Suprapubic skin (tissue), 4 donors: Measurements from ENCODE around the gene ADI1. TPM values are rescaled to one million over a fixed set of nuclear protein-coding genes. Genes with fewer than 3 reads are reported as not detected.
A peak's percentile ranks its signal among the peaks of the same experiment; 100 is the strongest.

ENCODE experiments used
- DNase-seq, 2 donors: peaks; one replicate each; pipeline ENCODE4 v3.0.0-alpha.2; 2019; ENCODE audit warnings: low spot score in 2 of 2
- H3K27ac ChIP-seq: fragments of 200-600 bp; sonication (generic); one replicate; pipeline ENCODE4 v1.5.1; 2019
- H3K27me3 ChIP-seq: fragments of 200-600 bp; sonication (generic); one replicate; pipeline ENCODE4 v1.5.1; 2019
- H3K36me3 ChIP-seq: fragments of 200-600 bp; sonication (generic); one replicate; pipeline ENCODE4 v1.5.1; 2019
- H3K4me1 ChIP-seq: fragments of 200-600 bp; sonication (generic); one replicate; pipeline ENCODE4 v1.5.1; 2019
- H3K4me3 ChIP-seq: fragments of 200-600 bp; sonication (generic); one replicate; pipeline ENCODE4 v1.5.1; 2019; ENCODE audit warnings: mild to moderate bottlenecking
- H3K9me3 ChIP-seq: fragments of 200-600 bp; sonication (generic); one replicate; pipeline ENCODE4 v1.5.1; 2019
- EP300 ChIP-seq: sonication (generic); formaldehyde crosslinking; IDR thresholded peaks from one replicate; pipeline ENCODE4 v1.6.1; 2017; ENCODE audit warnings: antibody characterized with exemption
- POLR2A ChIP-seq, 2 donors: fragments of 450-650 bp; IDR thresholded peaks; one replicate each; pipeline ENCODE4 v1.6.1; 2017; ENCODE audit warnings: antibody characterized with exemption in 2 of 2, mild to moderate bottlenecking in 2 of 2, moderate library complexity in 2 of 2
- POLR2AphosphoS5 ChIP-seq, 3 donors: sonication (generic); formaldehyde crosslinking; IDR thresholded peaks; one replicate each; pipeline ENCODE4 v1.6.1; 2017; ENCODE audit warnings: antibody characterized with exemption in 3 of 3
- WGBS: methylation state at CpG from one replicate; pipeline ENCODE4 v1.1.5; 2018; 5-methylcytosine and 5-hydroxymethylcytosine counted together
- total RNA-seq, 4 donors: library from RNA; depleted of rRNA; stranded (reverse); fragments of >200 nt; gene quantifications; one replicate each; pipeline ENCODE4 v1.1.0, GENCODE V29; 2016
- TF ChIP-seq, protein P1 (sequence below), 2 donors: fragments of 200-600 bp in 1 of 2; fragments of 450-650 bp in 1 of 2; sonication (generic) in 1 of 2; IDR thresholded peaks; one replicate each; pipeline ENCODE4 v1.5.1; 2016 to 2019; ENCODE audit warnings: antibody characterized with exemption in 2 of 2, mild to moderate bottlenecking in 1 of 2, moderate library complexity in 1 of 2

ADI1 gene
- total RNA-seq, 4 donors from 2014 or later = 39.2 to 54.4 (median 45.4) TPM

DNA sequence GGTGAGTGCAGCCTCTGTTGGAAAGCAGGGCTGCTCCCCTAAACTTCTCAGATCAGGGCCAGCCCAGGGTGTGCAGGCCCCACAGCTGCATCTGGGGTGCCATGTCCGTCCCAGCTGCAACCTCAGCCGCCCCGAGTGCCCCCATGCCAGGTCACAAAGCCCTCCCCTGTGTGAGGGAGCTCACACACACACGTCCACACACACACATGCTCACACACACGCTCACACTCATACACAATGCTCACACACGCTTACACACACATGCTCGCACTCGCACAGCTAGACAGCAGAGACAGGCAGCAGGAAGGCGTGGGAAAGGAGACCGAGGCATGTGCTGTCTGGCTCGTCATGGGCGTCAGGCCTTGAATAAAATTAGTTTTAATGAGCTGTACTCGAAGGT, 55.4 kb downstream of the ADI1 start:
- Histone ChIP-seq H3K36me3 (peaks cover 70% of the 10 kb centered on the region), H3K9me3 (no peaks in the 10 kb centered on the region), H3K27ac (no peak overlapping the region), H3K4me3 (no peak overlapping the region), H3K27me3 (no peaks in the 10 kb centered on the region), H3K4me1 (peaks cover 11% of the 10 kb centered on the region)
- TF ChIP-seq, protein P1, sequence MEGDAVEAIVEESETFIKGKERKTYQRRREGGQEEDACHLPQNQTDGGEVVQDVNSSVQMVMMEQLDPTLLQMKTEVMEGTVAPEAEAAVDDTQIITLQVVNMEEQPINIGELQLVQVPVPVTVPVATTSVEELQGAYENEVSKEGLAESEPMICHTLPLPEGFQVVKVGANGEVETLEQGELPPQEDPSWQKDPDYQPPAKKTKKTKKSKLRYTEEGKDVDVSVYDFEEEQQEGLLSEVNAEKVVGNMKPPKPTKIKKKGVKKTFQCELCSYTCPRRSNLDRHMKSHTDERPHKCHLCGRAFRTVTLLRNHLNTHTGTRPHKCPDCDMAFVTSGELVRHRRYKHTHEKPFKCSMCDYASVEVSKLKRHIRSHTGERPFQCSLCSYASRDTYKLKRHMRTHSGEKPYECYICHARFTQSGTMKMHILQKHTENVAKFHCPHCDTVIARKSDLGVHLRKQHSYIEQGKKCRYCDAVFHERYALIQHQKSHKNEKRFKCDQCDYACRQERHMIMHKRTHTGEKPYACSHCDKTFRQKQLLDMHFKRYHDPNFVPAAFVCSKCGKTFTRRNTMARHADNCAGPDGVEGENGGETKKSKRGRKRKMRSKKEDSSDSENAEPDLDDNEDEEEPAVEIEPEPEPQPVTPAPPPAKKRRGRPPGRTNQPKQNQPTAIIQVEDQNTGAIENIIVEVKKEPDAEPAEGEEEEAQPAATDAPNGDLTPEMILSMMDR (IDR thresholded peaks at IDR 0.05) = no peak
- no peak for TF ChIP-seq POLR2AphosphoS5 (IDR thresholded peaks at IDR 0.05)
- TF ChIP-seq EP300 = no peak
- TF ChIP-seq POLR2A (IDR thresholded peaks at IDR 0.05) = no peak
- peak in 1 of 2 donors; percentile 32 for DNase-seq
- WGBS = 90% methylated on average over 10 of the region's 13 CpGs

DNA sequence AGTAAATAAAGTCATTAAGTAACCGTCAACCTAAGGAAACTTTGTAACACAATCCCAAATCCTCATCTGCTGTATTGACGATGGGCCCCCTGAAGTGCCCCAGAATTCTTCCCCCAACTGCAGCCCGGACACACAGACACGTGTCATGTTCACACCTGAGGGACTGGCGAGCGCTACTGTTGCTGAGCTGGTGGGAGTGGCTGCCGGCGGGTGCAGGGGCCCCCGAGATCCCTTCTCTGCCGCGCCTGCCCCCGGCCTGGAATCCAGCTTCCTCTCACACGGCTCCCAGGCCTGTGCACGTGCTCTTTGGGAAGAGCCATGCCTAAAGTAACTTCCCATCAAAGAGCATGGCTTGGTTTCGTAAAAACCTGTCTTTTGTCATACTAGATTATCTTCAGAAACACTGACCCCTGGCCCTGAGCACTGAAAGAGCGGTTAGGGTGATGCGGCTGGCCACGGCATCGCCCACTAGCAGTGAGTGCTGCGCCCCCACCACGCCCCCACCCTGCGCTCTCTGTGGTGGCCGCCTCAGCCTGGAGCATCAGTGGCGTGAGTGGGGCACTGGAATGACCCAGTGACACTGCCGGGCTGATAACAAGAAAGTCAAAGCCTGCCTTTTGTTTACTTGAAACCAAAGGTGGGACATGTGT, 56.0 kb downstream of the ADI1 start:
- DNase-seq = peak in 1 of 2 donors; percentile 60
- 83% methylated on average over 22 of the region's 25 CpGs for WGBS
- Histone ChIP-seq H3K9me3 (no peaks in the 10 kb centered on the region), H3K36me3 (peaks cover 67% of the 10 kb centered on the region), H3K4me3 (no peak overlapping the region), H3K4me1 (peaks cover 11% of the 10 kb centered on the region), H3K27ac (no peak overlapping the region), H3K27me3 (no peaks in the 10 kb centered on the region)
- TF ChIP-seq EP300 (no peak), POLR2A (IDR thresholded peaks at IDR 0.05) (no peak), POLR2AphosphoS5 (IDR thresholded peaks at IDR 0.05) (no peak)
- TF ChIP-seq, protein P1 (IDR thresholded peaks at IDR 0.05) = no peak

DNA sequence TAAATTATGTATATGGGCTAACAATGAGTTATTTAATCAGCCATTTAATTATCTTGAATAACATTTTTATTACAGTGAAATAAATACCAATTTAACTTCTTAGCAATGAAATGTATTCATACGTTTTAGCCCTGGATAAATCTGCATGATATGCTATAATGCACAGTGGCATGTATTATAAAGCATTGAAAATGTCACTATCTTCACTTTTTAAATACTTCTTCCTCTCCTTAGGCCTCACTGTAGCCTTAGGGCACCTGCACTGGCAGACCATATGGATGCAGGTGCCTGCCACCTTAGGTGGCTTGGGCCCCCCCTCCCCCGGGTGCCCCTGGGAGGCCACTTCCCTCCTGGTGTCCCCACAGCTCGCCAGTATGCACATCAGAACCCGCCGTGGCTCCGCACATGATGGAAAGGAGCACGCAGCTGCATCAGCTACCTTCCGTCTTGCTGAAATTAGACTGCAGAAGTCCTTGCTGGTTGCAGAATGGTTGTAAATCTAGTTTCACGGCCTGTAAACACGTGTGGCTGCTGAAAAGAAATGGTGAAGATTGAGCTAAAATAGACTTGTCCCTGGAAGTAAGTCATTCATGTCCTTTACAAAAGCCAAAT, 56.7 kb downstream of the ADI1 start:
- H3K27ac ChIP-seq = no peak overlapping the region
- peak in 1 of 2 donors; percentile 74 for DNase-seq
- H3K4me1 ChIP-seq = peaks cover 11% of the 10 kb centered on the region
- no peaks in the 10 kb centered on the region for H3K27me3 ChIP-seq
- TF ChIP-seq EP300 = no peak
- TF ChIP-seq, protein P1 (IDR thresholded peaks at IDR 0.05) = no peak
- no peak for TF ChIP-seq POLR2AphosphoS5 (IDR thresholded peaks at IDR 0.05)
- no peak for TF ChIP-seq POLR2A (IDR thresholded peaks at IDR 0.05)
- H3K36me3 ChIP-seq = peaks cover 67% of the 10 kb centered on the region
- no peak overlapping the region for H3K4me3 ChIP-seq
- no peaks in the 10 kb centered on the region for H3K9me3 ChIP-seq
- 73% methylated on average over 10 of the region's 10 CpGs for WGBS

DNA sequence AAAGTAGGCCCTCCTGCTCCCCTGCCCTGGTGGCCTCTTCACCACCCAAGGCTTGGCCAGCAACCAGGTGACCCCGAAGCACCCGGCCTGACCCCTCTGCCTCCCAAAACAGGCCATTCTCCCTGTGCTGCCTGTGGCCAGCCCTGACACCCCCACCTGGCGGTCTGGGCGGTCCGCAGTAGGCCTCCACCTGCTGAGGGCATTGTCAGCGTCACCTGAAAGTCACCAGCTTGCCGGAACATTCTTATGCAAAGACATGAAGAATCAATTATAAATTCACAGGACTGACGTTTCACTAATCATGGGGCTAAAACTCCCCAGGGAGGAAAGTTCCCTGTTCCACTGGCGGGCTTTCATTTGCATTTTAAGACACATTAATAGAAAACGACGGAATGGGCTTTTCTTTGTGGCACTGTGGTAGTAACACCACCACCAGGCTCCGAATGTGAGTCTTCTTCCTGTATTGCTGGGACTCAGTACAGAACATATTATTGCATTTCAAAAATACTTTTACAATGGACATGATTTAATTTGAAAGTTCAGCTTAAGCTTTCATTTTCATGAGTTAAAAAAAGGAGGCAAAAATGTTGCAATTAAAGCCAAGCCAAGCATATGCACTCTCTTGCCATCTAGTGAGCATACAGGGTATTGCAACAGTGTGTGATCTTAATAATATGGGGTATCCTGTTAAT, 57.4 kb downstream of the ADI1 start:
- H3K4me1 ChIP-seq = peaks cover 11% of the 10 kb centered on the region
- H3K27me3 ChIP-seq = no peaks in the 10 kb centered on the region
- DNase-seq = peak in 1 of 2 donors; percentile 61
- TF ChIP-seq POLR2AphosphoS5 (IDR thresholded peaks at IDR 0.05) = no peak
- TF ChIP-seq, protein P1 (IDR thresholded peaks at IDR 0.05) = peak; percentile 37 to 89
- peaks cover 67% of the 10 kb centered on the region for H3K36me3 ChIP-seq
- H3K27ac ChIP-seq = peak overlapping the region; percentile 39
- no peak overlapping the region for H3K4me3 ChIP-seq
- 64% methylated on average over 12 of the region's 12 CpGs for WGBS
- no peaks in the 10 kb centered on the region for H3K9me3 ChIP-seq
